HEK293 (cell line): Measurements from ENCODE around the gene ZNF446.

Source experiments
- BCL11A ChIP-seq: fragments of 450-650 bp; formaldehyde crosslinking; IDR thresholded peaks from 2 replicates; pipeline ENCODE4 v1.5.1; 2016; ENCODE audit warnings: low read depth, missing biosample characterization, missing genetic modification characterization
- KLF17 ChIP-seq: fragments of 450-650 bp; formaldehyde crosslinking; IDR thresholded peaks from 2 replicates; pipeline ENCODE4 v1.5.1; 2016; ENCODE audit warnings: missing biosample characterization, missing genetic modification characterization
- PRDM1 ChIP-seq: fragments of 450-650 bp; formaldehyde crosslinking; IDR thresholded peaks from 2 replicates; pipeline ENCODE4; 2016; ENCODE audit warnings: missing biosample characterization, missing genetic modification characterization
- RBAK ChIP-seq: fragments of 450-650 bp; formaldehyde crosslinking; IDR thresholded peaks from 2 replicates; pipeline ENCODE4 v1.5.1; 2016; ENCODE audit warnings: missing biosample characterization, missing genetic modification characterization
- SP2 ChIP-seq: fragments of 450-650 bp; formaldehyde crosslinking; IDR thresholded peaks from 2 replicates; pipeline ENCODE4 v1.5.1; 2016; ENCODE audit warnings: missing biosample characterization, missing genetic modification characterization
- SP7 ChIP-seq: fragments of 450-650 bp; formaldehyde crosslinking; IDR thresholded peaks from 2 replicates; pipeline ENCODE4 v1.5.1; 2016; ENCODE audit warnings: missing biosample characterization, missing genetic modification characterization
- TCF7L2 ChIP-seq: IDR thresholded peaks from 2 replicates; pipeline ENCODE4 v1.6.1; 2011; ENCODE audit warnings: low read depth, mild to moderate bottlenecking, inconsistent platforms, low read length, moderate library complexity, borderline replicate concordance
- ZBTB20 ChIP-seq: fragments of 450-650 bp; formaldehyde crosslinking; IDR thresholded peaks from 2 replicates; pipeline ENCODE4 v1.5.1; 2016; ENCODE audit warnings: missing biosample characterization, missing genetic modification characterization
- ZBTB26 ChIP-seq: fragments of 450-650 bp; formaldehyde crosslinking; optimal IDR thresholded peaks from 2 replicates; pipeline ENCODE3; 2016; ENCODE audit warnings: missing biosample characterization, mild to moderate bottlenecking, missing genetic modification characterization
- ZBTB44 ChIP-seq: fragments of 450-650 bp; IDR thresholded peaks from 2 replicates; pipeline ENCODE4 v1.5.1; 2018; ENCODE audit warnings: missing biosample characterization, mild to moderate bottlenecking, missing genetic modification characterization
- ZBTB49 ChIP-seq: fragments of 450-650 bp; formaldehyde crosslinking; IDR thresholded peaks from 2 replicates; pipeline ENCODE4 v1.5.1; 2016; ENCODE audit warnings: missing biosample characterization, missing genetic modification characterization, low read depth
- ZFP41 ChIP-seq: fragments of 450-650 bp; formaldehyde crosslinking; IDR thresholded peaks from 2 replicates; pipeline ENCODE4 v1.5.1; 2016; ENCODE audit warnings: missing biosample characterization, missing genetic modification characterization, borderline replicate concordance
- ZFP69B ChIP-seq: fragments of 450-650 bp; formaldehyde crosslinking; IDR thresholded peaks from 2 replicates; pipeline ENCODE4 v1.5.1; 2016; ENCODE audit warnings: missing biosample characterization, missing genetic modification characterization
- ZNF10 ChIP-seq: fragments of 450-650 bp; formaldehyde crosslinking; IDR thresholded peaks from 2 replicates; pipeline ENCODE4 v1.5.1; 2017; ENCODE audit warnings: missing biosample characterization, missing genetic modification characterization
- ZNF138 ChIP-seq: fragments of 450-650 bp; formaldehyde crosslinking; IDR thresholded peaks from 2 replicates; pipeline ENCODE4 v1.5.1; 2016; ENCODE audit warnings: missing biosample characterization, missing genetic modification characterization, borderline replicate concordance
- ZNF140 ChIP-seq: fragments of 450-650 bp; formaldehyde crosslinking; IDR thresholded peaks from 2 replicates; pipeline ENCODE4 v1.5.1; 2016; ENCODE audit warnings: missing biosample characterization, missing genetic modification characterization
- ZNF155 ChIP-seq: fragments of 450-650 bp; formaldehyde crosslinking; IDR thresholded peaks from 2 replicates; pipeline ENCODE4 v1.5.1; 2016; ENCODE audit warnings: missing biosample characterization, missing genetic modification characterization
- ZNF211 ChIP-seq: fragments of 450-650 bp; formaldehyde crosslinking; IDR thresholded peaks from 2 replicates; pipeline ENCODE4 v1.5.1; 2016; ENCODE audit warnings: low read depth, missing biosample characterization, missing genetic modification characterization
- ZNF214 ChIP-seq: fragments of 450-650 bp; formaldehyde crosslinking; IDR thresholded peaks from 2 replicates; pipeline ENCODE4 v1.5.1; 2017; ENCODE audit warnings: missing biosample characterization, mild to moderate bottlenecking, missing genetic modification characterization, borderline replicate concordance
- ZNF26 ChIP-seq: fragments of 450-650 bp; formaldehyde crosslinking; IDR thresholded peaks from 2 replicates; pipeline ENCODE4 v1.5.1; 2016; ENCODE audit warnings: missing biosample characterization, missing genetic modification characterization
- ZNF292 ChIP-seq: fragments of 450-650 bp; formaldehyde crosslinking; IDR thresholded peaks from 2 replicates; pipeline ENCODE4 v1.5.1; 2016; ENCODE audit warnings: low read depth, missing biosample characterization, missing genetic modification characterization, borderline replicate concordance
- ZNF391 ChIP-seq: fragments of 450-650 bp; formaldehyde crosslinking; IDR thresholded peaks from 2 replicates; pipeline ENCODE4 v1.5.1; 2016; ENCODE audit warnings: low read depth, missing biosample characterization, missing genetic modification characterization, borderline replicate concordance
- ZNF48 ChIP-seq: fragments of 450-650 bp; formaldehyde crosslinking; IDR thresholded peaks from 2 replicates; pipeline ENCODE4 v1.5.1; 2016; ENCODE audit warnings: missing biosample characterization, missing genetic modification characterization
- ZNF510 ChIP-seq: fragments of 450-650 bp; formaldehyde crosslinking; IDR thresholded peaks from 2 replicates; pipeline ENCODE4 v1.5.1; 2018; ENCODE audit warnings: mild to moderate bottlenecking, missing genetic modification characterization, missing biosample characterization; ENCODE audit not compliant: insufficient replicate concordance
- ZNF530 ChIP-seq: fragments of 450-650 bp; formaldehyde crosslinking; IDR thresholded peaks from 2 replicates; pipeline ENCODE4 v1.5.1; 2016; ENCODE audit warnings: low read depth, missing biosample characterization, missing genetic modification characterization
- ZNF548 ChIP-seq: fragments of 450-650 bp; formaldehyde crosslinking; IDR thresholded peaks from 2 replicates; pipeline ENCODE4 v1.5.1; 2016; ENCODE audit warnings: missing biosample characterization, missing genetic modification characterization
- ZNF558 ChIP-seq: fragments of 450-650 bp; formaldehyde crosslinking; IDR thresholded peaks from 2 replicates; pipeline ENCODE4 v1.5.1; 2016; ENCODE audit warnings: missing biosample characterization, missing genetic modification characterization
- ZNF561 ChIP-seq: fragments of 450-650 bp; IDR thresholded peaks from 2 replicates; pipeline ENCODE4 v1.5.1; 2018; ENCODE audit warnings: missing biosample characterization, missing genetic modification characterization, borderline replicate concordance
- ZNF629 ChIP-seq: fragments of 450-650 bp; formaldehyde crosslinking; IDR thresholded peaks from 2 replicates; pipeline ENCODE4 v1.5.1; 2017; ENCODE audit warnings: missing biosample characterization, missing genetic modification characterization
- ZNF677 ChIP-seq: fragments of 450-650 bp; IDR thresholded peaks from 2 replicates; pipeline ENCODE4 v1.5.0; 2018; ENCODE audit warnings: missing biosample characterization, mild to moderate bottlenecking, missing genetic modification characterization, moderate library complexity
- ZNF76 ChIP-seq: fragments of 450-650 bp; formaldehyde crosslinking; IDR thresholded peaks from 2 replicates; pipeline ENCODE4; 2016; ENCODE audit warnings: low read depth, missing biosample characterization, missing genetic modification characterization, borderline replicate concordance
- ZNF792 ChIP-seq: fragments of 450-650 bp; formaldehyde crosslinking; IDR thresholded peaks from 2 replicates; pipeline ENCODE4 v1.5.1; 2016; ENCODE audit warnings: missing biosample characterization, missing genetic modification characterization
- ZNF830 ChIP-seq: fragments of 450-650 bp; IDR thresholded peaks from 2 replicates; pipeline ENCODE4 v1.5.0; 2018; ENCODE audit warnings: missing biosample characterization, missing genetic modification characterization, low read depth, mild to moderate bottlenecking, moderate library complexity

Gene ZNF446

GRCh38 chr19:58499021-58499927 lies 23.1 kb downstream of the ZNF446 start (continued):
- TF ChIP-seq ZNF26 (tag by site-specific recombination), result no peak
- TF ChIP-seq ZNF391, result peak; percentile 53; the same call in 1 of the 2 replicates
- TF ChIP-seq ZNF792, result no peak
- TF ChIP-seq ZNF629, result peak; percentile 25; the same call in 1 of the 2 replicates
- no peak for TF ChIP-seq ZNF140 (tag by site-specific recombination)
- TF ChIP-seq ZNF677, result no peak
- no peak for TF ChIP-seq RBAK
- no peak for TF ChIP-seq ZNF548 (tag by site-specific recombination)
- no peak for TF ChIP-seq KLF17 (tag by site-specific recombination)
- TF ChIP-seq ZNF48 (tag by site-specific recombination), result no peak
- TF ChIP-seq ZFP41 (tag by site-specific recombination), result no peak
- peak; percentile 9 for TF ChIP-seq ZNF510 (tag by site-specific recombination)
- no peak for TF ChIP-seq ZNF10 (tag by site-specific recombination)
- TF ChIP-seq ZNF530 (tag by site-specific recombination), result no peak
- no peak for TF ChIP-seq PRDM1
- peak; percentile 87 for TF ChIP-seq SP2 (tag by site-specific recombination)
- no peak for TF ChIP-seq ZBTB49 (tag by site-specific recombination)
- 0 out of 2 replicates have a peak, but pooled peaks have one; percentile 17 for TF ChIP-seq ZNF138
- TF ChIP-seq ZBTB20 (tag by site-specific recombination), result peak; percentile 58; the same call in 1 of the 2 replicates
- no peak for TF ChIP-seq BCL11A (tag by site-specific recombination)
- no peak for TF ChIP-seq ZNF214 (tag by site-specific recombination)
- TF ChIP-seq ZNF830 (tag by site-specific recombination), result no peak
- no peak for TF ChIP-seq ZNF211 (tag by site-specific recombination)
- no peak for TF ChIP-seq ZNF76 (tag by site-specific recombination)
- TF ChIP-seq TCF7L2, result no peak
- no peak for TF ChIP-seq ZNF292 (tag by site-specific recombination)
- TF ChIP-seq ZFP69B (tag by site-specific recombination), result no peak
- no peak for TF ChIP-seq ZNF155 (tag by site-specific recombination)
- TF ChIP-seq ZNF561 (tag by site-specific recombination), result peak; percentile 95
- TF ChIP-seq ZBTB26, result peak; percentile 30
- no peak for TF ChIP-seq ZBTB44 (tag by site-specific recombination)
- peak; percentile 72 for TF ChIP-seq SP7 (tag by site-specific recombination)
- TF ChIP-seq ZNF558 (tag by site-specific recombination), result no peak
